H1 (cell line): ENCODE results near the gene IFITM10.

Experiments
- CTCF ChIP-seq, 3 experiments: IDR thresholded peaks; 1 replicate in 2 of 3; 2 replicates in 1 of 3; pipeline versions ENCODE4 v1.5.1 to v1.6.1; 2011; ENCODE audit warnings: low read length in 3 of 3, mild to moderate bottlenecking in 3 of 3, inconsistent platforms in 2 of 3, low read depth in 1 of 3, moderate library complexity in 1 of 3; ENCODE audit not compliant: insufficient read depth in 1 of 3; ENCODE audit errors: control extremely low read depth in 1 of 3
- HDAC6 ChIP-seq: IDR thresholded peaks from one replicate; pipeline ENCODE4 v1.7.1; 2012; ENCODE audit warnings: low read depth, mild to moderate bottlenecking, inconsistent platforms, low read length, moderate library complexity
- ZNF274 ChIP-seq: IDR thresholded peaks from 2 replicates; pipeline ENCODE4 v1.7.0; 2012; ENCODE audit warnings: low read length, borderline replicate concordance; ENCODE audit errors: extremely low read depth

GRCh38 chr11:1759851-1760220 lies 9.4 kb upstream of the IFITM10 start:
- TF ChIP-seq HDAC6: no peak
- TF ChIP-seq CTCF (IDR thresholded peaks at IDR 0.05; ENCODE audit: control extremely low read depth in 1 of 3, insufficient read depth in 1 of 3, low read depth in 1 of 3, low read length in 3 of 3): no peak
- no peak for TF ChIP-seq ZNF274
